OCI-LY1 (cell line): Measurements from ENCODE around the gene C22orf23.
"Not testable (repeated sequence)": the region's sequence is repeated elsewhere in the genome, so short reads cannot be mapped to it uniquely, and the experiment has no call there.

Source experiments
- H2AFZ ChIP-seq: fragments of 200-600 bp; sonication (generic), shearing (Covaris generic); 2 replicates; pipeline ENCODE4 v1.6.0; 2014; ENCODE audit warnings: antibody characterized with exemption, mild to moderate bottlenecking, low read length
- H3F3A ChIP-seq: fragments of 200-600 bp; sonication (generic), shearing (Covaris generic); 2 replicates; pipeline ENCODE4 v1.6.0; 2014; ENCODE audit warnings: mild to moderate bottlenecking, antibody characterized with exemption, low read length, moderate library complexity; ENCODE audit not compliant: insufficient read depth
- H3K27ac ChIP-seq: fragments of 200-600 bp; sonication (generic); 2 replicates; pipeline ENCODE4 v1.5.1; 2014; ENCODE audit warnings: low read length, mixed run types, mild to moderate bottlenecking, low read depth; ENCODE audit not compliant: poor library complexity, severe bottlenecking
- H3K27me3 ChIP-seq: fragments of 200-600 bp; sonication (generic); 2 replicates; pipeline ENCODE4 v1.6.0; 2014; ENCODE audit warnings: antibody characterized with exemption, mild to moderate bottlenecking, low read length, moderate library complexity; ENCODE audit not compliant: insufficient read depth
- H3K36me3 ChIP-seq: fragments of 200-600 bp; sonication (generic); 2 replicates; pipeline ENCODE4 v1.6.1; 2014; ENCODE audit warnings: mild to moderate bottlenecking, antibody characterized with exemption, low read length, moderate library complexity, mixed read lengths; ENCODE audit not compliant: insufficient read depth
- H3K4me1 ChIP-seq: fragments of 200-600 bp; sonication (generic); 2 replicates; pipeline ENCODE4 v1.5.1; 2014; ENCODE audit warnings: mild to moderate bottlenecking, low read length, moderate library complexity; ENCODE audit not compliant: insufficient read depth, severe bottlenecking
- H3K4me2 ChIP-seq: fragments of 200-600 bp; sonication (generic), shearing (Covaris generic); 2 replicates; pipeline ENCODE4 v1.6.1; 2014; ENCODE audit warnings: low read length
- H3K4me3 ChIP-seq: fragments of 200-600 bp; sonication (generic); 2 replicates; pipeline ENCODE4 v1.5.1; 2014; ENCODE audit warnings: low read length, low read depth, mild to moderate bottlenecking, mixed read lengths; ENCODE audit not compliant: poor library complexity, severe bottlenecking
- H3K79me2 ChIP-seq: fragments of 200-600 bp; shearing (Covaris generic); 2 replicates; pipeline ENCODE4 v1.6.1; 2016; ENCODE audit warnings: mixed run types, low read length, mixed read lengths; ENCODE audit not compliant: insufficient read depth
- H3K9ac ChIP-seq: fragments of 200-600 bp; sonication (generic), shearing (Covaris generic); 2 replicates; pipeline ENCODE4 v1.6.1; 2014; ENCODE audit warnings: mild to moderate bottlenecking, low read length, mixed read lengths
- H3K9me2 ChIP-seq: fragments of 200-600 bp; sonication (generic), shearing (Covaris generic); 2 replicates; pipeline ENCODE4 v1.6.1; 2014; ENCODE audit warnings: low read depth, mild to moderate bottlenecking, low read length, mixed read lengths
- H3K9me3 ChIP-seq: fragments of 200-600 bp; shearing (Covaris generic); 2 replicates; pipeline ENCODE4 v1.6.1; 2014; ENCODE audit warnings: low read length, mixed read lengths
- H4K20me1 ChIP-seq: fragments of 200-600 bp; sonication (generic), shearing (Covaris generic); 2 replicates; pipeline ENCODE4 v1.6.0; 2016; ENCODE audit warnings: mild to moderate bottlenecking, low read length; ENCODE audit not compliant: insufficient read depth
- CTCF ChIP-seq: fragments of 200-600 bp; sonication (generic), shearing (Covaris generic); IDR thresholded peaks from 2 replicates; pipeline ENCODE4 v1.5.1; 2017; ENCODE audit warnings: mild to moderate bottlenecking, antibody characterized with exemption, low read length, moderate library complexity, mixed read lengths
- EZH2 ChIP-seq: fragments of 200-600 bp; sonication (generic), shearing (Covaris generic); IDR thresholded peaks from 2 replicates; pipeline ENCODE4 v1.8.0; 2017; ENCODE audit warnings: borderline replicate concordance, mixed run types, mild to moderate bottlenecking, antibody characterized with exemption, low read length, moderate library complexity, mixed read lengths

Gene C22orf23

GRCh38 chr22:37957232-37957631 lies 3.8 kb upstream of the C22orf23 start:
- H4K20me1 ChIP-seq = no peaks in the 10 kb centered on the region
- H3K9ac ChIP-seq = no peak overlapping the region
- H3K4me1 ChIP-seq = peaks cover 20% of the 10 kb centered on the region
- H3K36me3 ChIP-seq = peaks cover 53% of the 10 kb centered on the region
- H3K79me2 ChIP-seq = peaks cover 11% of the 10 kb centered on the region
- H3F3A ChIP-seq = no peaks in the 10 kb centered on the region
- H3K9me2 ChIP-seq = no peaks in the 10 kb centered on the region
- H2AFZ ChIP-seq = no peak overlapping the region
- no peak for TF ChIP-seq CTCF
- TF ChIP-seq EZH2 = no peak
- no peaks in the 10 kb centered on the region for H3K9me3 ChIP-seq
- no peak overlapping the region for H3K4me3 ChIP-seq
- no peak overlapping the region for H3K4me2 ChIP-seq
- no peak overlapping the region for H3K27ac ChIP-seq
- H3K27me3 ChIP-seq = no peaks in the 10 kb centered on the region

GRCh38 chr22:37955825-37956397 lies 2.5 kb upstream of the C22orf23 start:
- not testable (repeated sequence) for H3K9me3 ChIP-seq, H3K9me2 ChIP-seq, H2AFZ ChIP-seq, H3K27me3 ChIP-seq, H3K9ac ChIP-seq, H3K4me2 ChIP-seq, H4K20me1 ChIP-seq, H3K27ac ChIP-seq, H3K4me3 ChIP-seq, H3F3A ChIP-seq
- peaks cover 40% of the 10 kb centered on the region for H3K36me3 ChIP-seq
- H3K4me1 ChIP-seq = peaks cover 20% of the 10 kb centered on the region
- peaks cover 11% of the 10 kb centered on the region for H3K79me2 ChIP-seq

GRCh38 chr22:37954686-37955085 lies 1.3 kb upstream of the C22orf23 start:
- H3K9me2 ChIP-seq = no peaks in the 10 kb centered on the region

More at GRCh38 chr22:37954686-37955085, 1.3 kb upstream of the C22orf23 start:
- Histone ChIP-seq H3K79me2 (peaks cover 11% of the 10 kb centered on the region), H3K9me3 (no peaks in the 10 kb centered on the region), H3K4me2 (peak overlapping the region; percentile 79), H3K27me3 (no peaks in the 10 kb centered on the region), H3K4me1 (peaks cover 20% of the 10 kb centered on the region), H3K4me3 (peak overlapping the region; percentile 95), H3K27ac (no peak overlapping the region), H3F3A (no peaks in the 10 kb centered on the region), H2AFZ (no peak overlapping the region), H3K9ac (peak overlapping the region; percentile 92), H4K20me1 (no peaks in the 10 kb centered on the region), H3K36me3 (peaks cover 31% of the 10 kb centered on the region)
- no peak for TF ChIP-seq CTCF
- no peak for TF ChIP-seq EZH2
